K562 (cell line): ENCODE data around the gene GTF2H4. TPM values are rescaled to one million over a fixed set of nuclear protein-coding genes. Genes with fewer than 3 reads are reported as not detected.

ENCODE experiments used
- EZH2 ChIP-seq: IDR thresholded peaks from 2 replicates; pipeline ENCODE4 v1.6.1; 2012; ENCODE audit warnings: low read depth, mild to moderate bottlenecking, inconsistent platforms, low read length, borderline replicate concordance
- KAT2B ChIP-seq: IDR thresholded peaks from one replicate; pipeline ENCODE4 v1.6.1; 2012; ENCODE audit warnings: low read depth, mild to moderate bottlenecking, control low read depth, inconsistent platforms, low read length, moderate library complexity
- KHSRP ChIP-seq: fragments of 450-650 bp; IDR thresholded peaks from 2 replicates; pipeline ENCODE4 v1.6.1; 2017
- MAFF ChIP-seq: IDR thresholded peaks from 2 replicates; pipeline ENCODE4 v1.6.1; 2012; ENCODE audit warnings: low read length, improper control_type of control experiment
- NCOA1 ChIP-seq: fragments of 450-650 bp; IDR thresholded peaks from 2 replicates; pipeline ENCODE4 v1.6.1; 2016; ENCODE audit warnings: low read depth
- NCOA2 ChIP-seq, 2 experiments: fragments of 450-650 bp; IDR thresholded peaks; 2 replicates each; pipeline ENCODE4 v1.6.1; 2018; ENCODE audit warnings: mild to moderate bottlenecking in 2 of 2, moderate library complexity in 1 of 2; ENCODE audit not compliant: partially characterized antibody in 2 of 2
- SRSF1 ChIP-seq: fragments of 200-400 bp; formaldehyde crosslinking; IDR thresholded peaks from 2 replicates; pipeline ENCODE4 v1.6.1; 2017; ENCODE audit warnings: mild to moderate bottlenecking, low read depth, low read length, moderate library complexity
- TAL1 ChIP-seq: fragments of 450-650 bp; IDR thresholded peaks from 2 replicates; pipeline ENCODE4 v1.6.1; 2016; ENCODE audit warnings: mild to moderate bottlenecking
- TFAM ChIP-seq: fragments of 250-450 bp; sonication (Bioruptor Pico); conservative IDR thresholded peaks from 2 replicates; pipeline ENCODE4 v1.5.0; 2021; ENCODE audit warnings: mild to moderate bottlenecking, moderate library complexity
- THRAP3 ChIP-seq: fragments of 450-650 bp; IDR thresholded peaks from 2 replicates; pipeline ENCODE4 v1.6.1; 2016; ENCODE audit warnings: mild to moderate bottlenecking, inconsistent platforms, borderline replicate concordance
- ZC3H11A ChIP-seq: IDR thresholded peaks from 2 replicates; pipeline ENCODE4 v1.6.1; 2012; ENCODE audit warnings: low read depth, low read length, improper control_type of control experiment
- ZNF133 ChIP-seq: fragments of 250-450 bp; sonication (Bioruptor Pico); IDR thresholded peaks from 2 replicates; pipeline ENCODE4 v1.4.0; 2020; ENCODE audit warnings: mild to moderate bottlenecking
- ZNF445 ChIP-seq: fragments of 250-450 bp; sonication (Bioruptor Pico); IDR thresholded peaks from 2 replicates; pipeline ENCODE4 v1.4.0; 2020; ENCODE audit warnings: low read depth, mild to moderate bottlenecking, moderate library complexity
- ZNF583 ChIP-seq: fragments of 250-450 bp; sonication (Bioruptor Pico); IDR thresholded peaks from 2 replicates; pipeline ENCODE4 v1.4.0; 2020
- ZZZ3 ChIP-seq: fragments of 450-650 bp; IDR thresholded peaks from 2 replicates; pipeline ENCODE4 v1.6.1; 2016; ENCODE audit warnings: antibody characterized with exemption, mild to moderate bottlenecking, moderate library complexity
- polyA plus RNA-seq, 8 experiments: library from polyadenylated mRNA; depleted of rRNA in 4 of 8; stranded (reverse) in 5 of 8; unstranded in 3 of 8; fragments of >200 nt; fragmentation: Nextera tagmentation in 2 of 8; fragmentation: Illumina TruSeq in 1 of 8; extraction: Ambion mirVana in 2 of 8; extraction: Trizol in 1 of 8; gene quantifications; 2 replicates each; pipeline versions ENCODE4 v1.2.1 to v1.2.3, GENCODE V29; 2011 to 2014; ENCODE audit warnings: inconsistent platforms in 1 of 8, missing spikeins in 1 of 8
- total RNA-seq, 7 experiments: library from RNA; depleted of rRNA in 6 of 7; stranded (reverse); fragments of >200 nt in 6 of 7; fragmentation: Illumina TruSeq in 2 of 7; extraction: Trizol in 2 of 7; gene quantifications; 2 replicates each; pipeline versions ENCODE4 v1.2.1 to v1.2.3, GENCODE V29; 2011 to 2021; ENCODE audit warnings: low replicate concordance in 1 of 7
- TF ChIP-seq, protein P1 (sequence below), 2 experiments: fragments of 150-350 bp in 1 of 2; IDR thresholded peaks; 2 replicates each; pipeline ENCODE4 v1.6.1; 2012 to 2016; ENCODE audit warnings: low read depth in 2 of 2, low read length in 2 of 2, mild to moderate bottlenecking in 1 of 2, moderate library complexity in 1 of 2
- TF ChIP-seq, protein P2 (sequence below): fragments of 150-350 bp; conservative IDR thresholded peaks from 2 replicates; pipeline ENCODE4 v1.6.1; 2014; ENCODE audit warnings: low read length
- TF ChIP-seq, protein P3 (sequence below): fragments of 250-450 bp; sonication (Bioruptor Pico); IDR thresholded peaks from 2 replicates; pipeline ENCODE4 v1.8.0; 2021; ENCODE audit warnings: borderline replicate concordance, mild to moderate bottlenecking, moderate library complexity; ENCODE audit not compliant: poor library complexity, severe bottlenecking
- TF ChIP-seq, protein P4 (sequence below): fragments of 450-650 bp; formaldehyde crosslinking; IDR thresholded peaks from 2 replicates; pipeline ENCODE4 v1.4.0; 2022; ENCODE audit warnings: missing genetic modification characterization

The GTF2H4 gene
- total and polyA plus RNA-seq, 9 of the 15 experiments (the other 6 are each of a cell fraction or from before 2014, with no cell fraction given): 3.6 to 86.1 (median 39.6) TPM

DNA sequence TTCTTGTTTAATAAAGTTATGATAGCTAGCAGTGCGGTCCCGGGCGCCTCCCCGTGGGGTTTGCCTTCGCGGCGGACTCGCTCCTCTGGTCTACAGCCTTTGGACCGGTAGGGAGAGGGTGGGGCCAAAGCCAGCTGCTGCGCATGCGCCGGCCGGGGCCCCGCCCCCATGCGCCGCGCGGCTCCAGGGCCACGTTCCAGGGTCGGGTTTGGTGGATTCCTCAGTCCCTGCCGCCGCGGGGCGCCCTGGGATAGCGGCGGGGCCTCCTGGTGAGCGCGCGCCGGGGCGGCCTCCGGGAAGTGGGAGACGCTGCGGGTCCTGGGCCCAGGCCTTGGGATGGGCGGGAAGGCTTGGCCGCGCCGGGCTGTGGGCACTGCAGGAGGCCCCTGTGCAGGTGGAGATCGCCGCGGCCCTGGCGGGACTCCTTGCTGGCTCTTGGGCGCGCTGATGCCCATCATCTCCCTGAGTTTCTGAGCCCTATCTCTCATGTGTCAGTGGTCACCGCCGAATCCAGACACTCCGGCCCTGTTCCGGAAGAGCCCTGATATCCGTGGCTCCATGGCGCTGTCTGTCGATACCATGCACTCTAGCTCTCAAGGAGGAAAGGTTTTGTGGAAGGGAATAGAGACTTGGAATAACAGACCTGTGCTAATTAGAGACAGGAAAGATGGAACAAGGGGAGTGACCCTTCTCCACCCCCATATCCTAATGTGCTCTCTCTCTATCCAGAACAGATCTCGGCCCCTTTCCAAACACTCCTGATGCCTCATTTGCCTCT lies 6.3 kb downstream of the GTF2H4 start, which contains the start of gene VARS2 (continued):
- TF ChIP-seq, protein P1, sequence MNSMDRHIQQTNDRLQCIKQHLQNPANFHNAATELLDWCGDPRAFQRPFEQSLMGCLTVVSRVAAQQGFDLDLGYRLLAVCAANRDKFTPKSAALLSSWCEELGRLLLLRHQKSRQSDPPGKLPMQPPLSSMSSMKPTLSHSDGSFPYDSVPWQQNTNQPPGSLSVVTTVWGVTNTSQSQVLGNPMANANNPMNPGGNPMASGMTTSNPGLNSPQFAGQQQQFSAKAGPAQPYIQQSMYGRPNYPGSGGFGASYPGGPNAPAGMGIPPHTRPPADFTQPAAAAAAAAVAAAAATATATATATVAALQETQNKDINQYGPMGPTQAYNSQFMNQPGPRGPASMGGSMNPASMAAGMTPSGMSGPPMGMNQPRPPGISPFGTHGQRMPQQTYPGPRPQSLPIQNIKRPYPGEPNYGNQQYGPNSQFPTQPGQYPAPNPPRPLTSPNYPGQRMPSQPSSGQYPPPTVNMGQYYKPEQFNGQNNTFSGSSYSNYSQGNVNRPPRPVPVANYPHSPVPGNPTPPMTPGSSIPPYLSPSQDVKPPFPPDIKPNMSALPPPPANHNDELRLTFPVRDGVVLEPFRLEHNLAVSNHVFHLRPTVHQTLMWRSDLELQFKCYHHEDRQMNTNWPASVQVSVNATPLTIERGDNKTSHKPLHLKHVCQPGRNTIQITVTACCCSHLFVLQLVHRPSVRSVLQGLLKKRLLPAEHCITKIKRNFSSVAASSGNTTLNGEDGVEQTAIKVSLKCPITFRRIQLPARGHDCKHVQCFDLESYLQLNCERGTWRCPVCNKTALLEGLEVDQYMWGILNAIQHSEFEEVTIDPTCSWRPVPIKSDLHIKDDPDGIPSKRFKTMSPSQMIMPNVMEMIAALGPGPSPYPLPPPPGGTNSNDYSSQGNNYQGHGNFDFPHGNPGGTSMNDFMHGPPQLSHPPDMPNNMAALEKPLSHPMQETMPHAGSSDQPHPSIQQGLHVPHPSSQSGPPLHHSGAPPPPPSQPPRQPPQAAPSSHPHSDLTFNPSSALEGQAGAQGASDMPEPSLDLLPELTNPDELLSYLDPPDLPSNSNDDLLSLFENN (IDR thresholded peaks at IDR 0.05; ENCODE audit: low read depth in 2 of 2, low read length in 2 of 2): peak in 1 of 2 experiments; percentile 76; a peak in 1 of 4 replicates
- TF ChIP-seq ZZZ3: peak; percentile 60; the same call in 1 of the 2 replicates
- no peak for TF ChIP-seq KHSRP
- TF ChIP-seq THRAP3: no peak
- TF ChIP-seq NCOA1: peak; percentile 51; the same call in 1 of the 2 replicates
- TF ChIP-seq ZNF445: no peak
- no peak for TF ChIP-seq SRSF1
- no peak for TF ChIP-seq MAFF
- TF ChIP-seq ZC3H11A: no peak
- TF ChIP-seq, protein P2, sequence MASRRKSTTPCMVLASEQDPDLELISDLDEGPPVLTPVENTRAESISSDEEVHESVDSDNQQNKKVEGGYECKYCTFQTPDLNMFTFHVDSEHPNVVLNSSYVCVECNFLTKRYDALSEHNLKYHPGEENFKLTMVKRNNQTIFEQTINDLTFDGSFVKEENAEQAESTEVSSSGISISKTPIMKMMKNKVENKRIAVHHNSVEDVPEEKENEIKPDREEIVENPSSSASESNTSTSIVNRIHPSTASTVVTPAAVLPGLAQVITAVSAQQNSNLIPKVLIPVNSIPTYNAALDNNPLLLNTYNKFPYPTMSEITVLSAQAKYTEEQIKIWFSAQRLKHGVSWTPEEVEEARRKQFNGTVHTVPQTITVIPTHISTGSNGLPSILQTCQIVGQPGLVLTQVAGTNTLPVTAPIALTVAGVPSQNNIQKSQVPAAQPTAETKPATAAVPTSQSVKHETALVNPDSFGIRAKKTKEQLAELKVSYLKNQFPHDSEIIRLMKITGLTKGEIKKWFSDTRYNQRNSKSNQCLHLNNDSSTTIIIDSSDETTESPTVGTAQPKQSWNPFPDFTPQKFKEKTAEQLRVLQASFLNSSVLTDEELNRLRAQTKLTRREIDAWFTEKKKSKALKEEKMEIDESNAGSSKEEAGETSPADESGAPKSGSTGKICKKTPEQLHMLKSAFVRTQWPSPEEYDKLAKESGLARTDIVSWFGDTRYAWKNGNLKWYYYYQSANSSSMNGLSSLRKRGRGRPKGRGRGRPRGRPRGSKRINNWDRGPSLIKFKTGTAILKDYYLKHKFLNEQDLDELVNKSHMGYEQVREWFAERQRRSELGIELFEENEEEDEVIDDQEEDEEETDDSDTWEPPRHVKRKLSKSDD: no peak
- TF ChIP-seq ZNF133 (CRISPR knock-in tag): no peak
- no peak for TF ChIP-seq EZH2
- TF ChIP-seq ZNF583 (CRISPR knock-in tag): peak; percentile 85
- TF ChIP-seq TAL1: no peak
- TF ChIP-seq, protein P3, sequence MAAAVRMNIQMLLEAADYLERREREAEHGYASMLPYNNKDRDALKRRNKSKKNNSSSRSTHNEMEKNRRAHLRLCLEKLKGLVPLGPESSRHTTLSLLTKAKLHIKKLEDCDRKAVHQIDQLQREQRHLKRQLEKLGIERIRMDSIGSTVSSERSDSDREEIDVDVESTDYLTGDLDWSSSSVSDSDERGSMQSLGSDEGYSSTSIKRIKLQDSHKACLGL: no peak
- TF ChIP-seq NCOA2 (IDR thresholded peaks at IDR 0.05; ENCODE audit: partially characterized antibody in 2 of 2): no peak
- no peak for TF ChIP-seq KAT2B
- TF ChIP-seq TFAM (CRISPR knock-in tag): no peak
- TF ChIP-seq, protein P4, sequence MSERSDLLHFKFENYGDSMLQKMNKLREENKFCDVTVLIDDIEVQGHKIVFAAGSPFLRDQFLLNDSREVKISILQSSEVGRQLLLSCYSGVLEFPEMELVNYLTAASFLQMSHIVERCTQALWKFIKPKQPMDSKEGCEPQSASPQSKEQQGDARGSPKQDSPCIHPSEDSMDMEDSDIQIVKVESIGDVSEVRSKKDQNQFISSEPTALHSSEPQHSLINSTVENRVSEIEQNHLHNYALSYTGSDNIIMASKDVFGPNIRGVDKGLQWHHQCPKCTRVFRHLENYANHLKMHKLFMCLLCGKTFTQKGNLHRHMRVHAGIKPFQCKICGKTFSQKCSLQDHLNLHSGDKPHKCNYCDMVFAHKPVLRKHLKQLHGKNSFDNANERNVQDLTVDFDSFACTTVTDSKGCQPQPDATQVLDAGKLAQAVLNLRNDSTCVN (CRISPR knock-in tag): no peak; the same call in 1 of the 2 replicates
